ENCODE results near the gene SH3GL1.
A peak's percentile ranks its signal among the peaks of the same experiment; 100 is the strongest.

SH3GL1 gene

DNA sequence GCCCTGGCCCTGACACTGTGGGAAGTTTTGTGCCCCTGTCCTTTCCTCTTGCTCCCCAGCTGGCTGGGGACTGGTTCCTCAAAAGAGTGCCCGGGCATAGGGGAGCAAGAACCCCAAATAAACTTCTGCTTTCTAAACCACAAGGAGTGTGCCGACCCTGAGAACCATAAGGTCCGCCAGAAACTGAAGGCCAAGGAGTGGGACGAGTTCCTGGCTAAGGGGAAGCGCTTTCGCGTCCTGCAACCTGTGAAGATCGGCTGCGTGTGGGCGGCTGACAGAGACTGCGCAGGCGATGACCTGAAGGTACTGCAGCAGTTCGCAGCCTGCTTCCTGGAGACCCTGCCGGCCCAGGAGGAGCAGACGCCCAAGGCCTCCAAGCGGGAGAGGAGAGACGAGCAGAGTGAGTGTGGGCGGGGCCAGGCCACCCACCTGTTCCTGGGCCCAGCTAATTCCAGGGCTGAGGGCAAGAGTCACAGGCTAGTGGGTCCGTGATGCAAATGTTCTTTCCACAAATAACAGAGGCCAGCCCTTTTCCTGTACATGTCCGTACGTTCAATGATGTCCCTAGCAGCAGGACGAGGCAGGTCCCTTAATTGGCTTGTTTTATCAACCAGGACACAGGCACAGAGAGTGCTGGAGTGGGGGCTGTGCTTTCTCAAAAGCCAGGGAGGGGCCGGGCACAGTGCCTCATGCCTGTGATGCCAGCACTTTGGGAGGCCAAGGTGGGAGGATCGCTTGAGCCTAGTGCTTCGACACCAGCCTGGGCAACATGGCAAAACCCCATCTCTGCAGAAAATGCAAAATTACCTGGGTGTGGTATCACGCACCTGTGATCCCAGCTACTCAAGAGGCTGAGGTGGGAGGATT is 31.7 kb upstream of the SH3GL1 start:
- DNase-seq (ENCODE audit: low read depth) = no peak

GRCh38 chr19:4431296-4431695 is 30.9 kb upstream of the SH3GL1 start:
- no peak for DNase-seq (ENCODE audit: low read depth)

DNA sequence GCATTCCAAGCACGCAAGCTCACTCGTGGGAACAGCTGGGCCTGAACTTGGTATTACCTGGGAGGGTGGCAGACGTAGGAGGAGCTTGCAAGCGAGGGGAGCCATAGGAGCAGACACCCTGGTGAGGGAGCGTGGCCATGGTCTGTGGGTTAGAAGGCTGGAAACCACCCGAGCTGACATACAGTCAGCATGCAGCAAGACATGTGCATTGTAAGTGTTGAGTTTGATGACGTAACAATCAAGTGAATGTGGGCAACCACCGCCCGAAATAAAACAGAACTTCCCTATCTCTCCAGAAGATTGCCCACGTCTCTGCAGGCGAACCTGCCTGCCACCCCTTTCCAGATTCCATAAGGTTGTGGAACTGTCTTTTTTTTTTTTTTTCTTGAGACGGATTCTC is 30.4 kb upstream of the SH3GL1 start:
- no peak for DNase-seq (ENCODE audit: low read depth)

- DNase-seq (ENCODE audit: low read depth) = no peak
Measured at GRCh38 chr19:4429771-4430171, 29.4 kb upstream of the SH3GL1 start.

GRCh38 chr19:4429256-4429655 is 28.9 kb upstream of the SH3GL1 start:
- DNase-seq (ENCODE audit: low read depth) = no peak

GRCh38 chr19:4428326-4428975 is 28.1 kb upstream of the SH3GL1 start:
- DNase-seq (ENCODE audit: low read depth) = no peak

GRCh38 chr19:4425537-4425936 is 25.2 kb upstream of the SH3GL1 start:
- DNase-seq (ENCODE audit: low read depth) = no peak

GRCh38 chr19:4423416-4424126 is 23.2 kb upstream of the SH3GL1 start:
- no peak for DNase-seq (ENCODE audit: low read depth)

DNA sequence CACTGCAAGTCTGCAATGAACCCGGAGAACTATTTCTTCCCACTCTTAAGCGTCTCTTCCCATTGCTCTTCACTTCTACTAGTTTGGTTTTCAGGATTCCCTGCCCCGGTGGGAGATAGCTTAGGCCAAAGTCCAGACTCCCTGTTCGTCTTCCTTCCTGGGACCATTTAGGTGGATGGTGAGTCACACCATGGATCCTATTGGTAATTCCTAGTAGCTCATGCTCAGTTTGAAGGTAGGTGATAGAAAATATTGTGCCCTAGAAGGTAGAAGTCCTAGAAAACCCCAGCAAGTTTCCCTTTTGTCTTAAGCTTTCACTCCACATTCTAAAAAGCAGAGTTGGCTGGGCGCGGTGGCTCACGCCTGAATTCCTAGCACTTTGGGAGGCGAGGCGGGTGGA is 15.9 kb upstream of the SH3GL1 start:
- no peak for DNase-seq (ENCODE audit: low read depth)

GRCh38 chr19:4415352-4415751 is 15.0 kb upstream of the SH3GL1 start:
- DNase-seq (ENCODE audit: low read depth) = no peak

- DNase-seq (ENCODE audit: low read depth) = no peak
Measured at GRCh38 chr19:4414800-4415321, 14.5 kb upstream of the SH3GL1 start.

DNA sequence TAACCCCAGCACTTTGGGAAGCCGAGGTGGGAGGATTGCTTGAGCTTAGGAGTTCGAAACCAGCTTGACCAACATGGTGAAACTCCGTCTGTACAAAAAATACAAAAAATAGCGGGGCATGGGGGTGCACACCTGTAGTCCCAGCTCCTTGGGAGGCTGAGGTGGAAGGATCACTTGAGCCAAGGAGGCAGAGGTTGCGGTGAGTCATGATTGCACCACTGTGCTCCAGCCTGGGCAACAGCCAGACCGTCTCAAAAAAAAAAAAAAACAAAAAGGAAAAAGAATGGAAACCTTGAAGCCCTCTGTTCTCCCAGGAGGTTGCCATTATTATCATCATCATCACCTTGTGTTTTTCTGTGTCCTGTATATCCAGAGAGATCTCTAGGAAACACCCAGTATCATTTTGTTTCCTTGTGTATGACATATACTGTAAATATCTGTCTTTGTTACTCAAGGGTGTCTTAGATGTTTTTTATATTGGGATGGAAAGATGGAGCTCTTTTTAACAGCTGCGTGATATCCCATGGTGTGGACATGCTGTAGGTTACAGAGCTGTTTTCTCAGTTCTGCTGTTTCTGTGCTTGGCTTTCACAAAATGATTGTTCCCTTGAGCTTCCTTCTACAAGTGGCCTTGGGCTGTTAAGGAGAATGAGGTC is 13.9 kb upstream of the SH3GL1 start:
- no peak for DNase-seq (ENCODE audit: low read depth)

DNA sequence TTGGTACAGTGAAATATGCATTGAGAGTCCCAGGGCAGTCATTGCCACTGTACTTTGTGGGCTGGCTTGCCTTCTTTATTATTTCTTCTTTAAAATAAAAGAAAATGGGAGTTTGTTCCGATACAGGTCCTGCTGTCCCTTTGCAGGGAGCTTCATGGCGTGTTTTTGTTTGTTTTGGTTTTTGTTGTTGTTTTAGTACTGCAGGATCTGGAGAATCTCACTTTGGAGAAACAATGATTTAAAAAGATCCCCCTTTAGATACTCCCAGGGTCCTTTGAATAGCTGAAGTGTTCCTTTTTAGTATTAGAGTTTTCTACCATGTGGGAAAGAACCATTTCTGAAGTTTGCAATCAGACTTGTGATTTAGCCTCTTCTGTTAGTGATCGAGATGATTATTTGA is 13.2 kb upstream of the SH3GL1 start:
- no peak for DNase-seq (ENCODE audit: low read depth)

GRCh38 chr19:4409123-4409933 is 9.0 kb upstream of the SH3GL1 start:
- no peak for DNase-seq (ENCODE audit: low read depth)

DNA sequence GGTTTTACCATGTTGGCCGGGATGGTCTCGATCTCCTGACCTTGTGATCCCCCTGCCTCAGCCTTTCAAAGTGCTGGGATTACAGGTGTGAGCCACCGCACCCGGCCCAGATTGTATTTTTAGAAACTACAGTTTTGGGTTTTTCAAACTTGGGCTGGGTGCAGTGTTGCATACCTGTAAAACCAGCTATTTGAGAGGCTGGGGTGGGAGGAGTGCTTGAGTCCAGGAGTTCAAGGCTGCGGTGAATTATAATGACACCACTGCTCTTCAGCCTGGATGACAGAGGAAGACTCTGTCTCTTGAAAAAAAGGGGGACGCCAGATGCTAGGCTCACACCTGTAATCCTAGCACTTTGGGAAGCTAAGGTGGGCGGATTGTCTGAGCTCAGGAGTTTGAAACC is 6.3 kb upstream of the SH3GL1 start:
- no peak for DNase-seq (ENCODE audit: low read depth)

- DNase-seq (ENCODE audit: low read depth) = no peak
Measured at GRCh38 chr19:4405977-4406376, 5.6 kb upstream of the SH3GL1 start.

DNA sequence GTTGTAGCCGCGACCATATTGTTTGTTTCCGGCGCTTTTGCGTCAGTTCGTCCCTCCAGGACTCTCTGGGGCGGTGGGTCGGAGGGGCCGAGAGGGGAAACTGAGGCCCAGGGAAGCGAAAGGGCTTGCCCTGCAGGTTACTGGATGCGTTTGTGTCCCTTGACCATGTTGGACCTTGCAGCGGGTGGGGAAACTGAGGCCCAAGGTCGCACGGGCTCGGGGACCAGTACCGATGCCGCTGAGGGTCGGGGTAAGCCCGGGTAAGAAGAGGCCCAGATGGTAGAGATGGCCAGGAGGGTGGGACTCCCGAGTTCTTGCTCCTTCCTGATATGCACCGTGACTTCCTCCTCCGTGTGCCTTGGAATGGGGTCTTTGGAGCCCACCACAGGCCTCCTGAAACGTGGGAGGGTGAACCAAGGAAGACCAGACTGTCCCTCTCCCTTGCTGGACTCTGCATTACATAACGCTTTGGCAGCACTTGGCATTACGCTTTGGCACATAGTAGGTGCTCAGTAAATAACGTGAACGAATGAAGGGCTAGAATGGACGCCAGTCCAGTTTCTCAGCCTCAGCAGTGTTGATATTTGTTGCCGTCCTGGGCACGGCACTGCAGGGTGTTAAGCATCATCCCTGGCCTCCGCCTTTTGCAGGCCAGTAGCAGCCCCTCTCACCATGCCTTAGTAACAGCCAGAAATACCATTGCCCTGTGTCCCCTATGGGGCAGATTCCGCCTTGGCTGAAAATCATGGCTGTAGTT is 2.8 kb upstream of the SH3GL1 start:
- DNase-seq (ENCODE audit: low read depth) = no peak

DNA sequence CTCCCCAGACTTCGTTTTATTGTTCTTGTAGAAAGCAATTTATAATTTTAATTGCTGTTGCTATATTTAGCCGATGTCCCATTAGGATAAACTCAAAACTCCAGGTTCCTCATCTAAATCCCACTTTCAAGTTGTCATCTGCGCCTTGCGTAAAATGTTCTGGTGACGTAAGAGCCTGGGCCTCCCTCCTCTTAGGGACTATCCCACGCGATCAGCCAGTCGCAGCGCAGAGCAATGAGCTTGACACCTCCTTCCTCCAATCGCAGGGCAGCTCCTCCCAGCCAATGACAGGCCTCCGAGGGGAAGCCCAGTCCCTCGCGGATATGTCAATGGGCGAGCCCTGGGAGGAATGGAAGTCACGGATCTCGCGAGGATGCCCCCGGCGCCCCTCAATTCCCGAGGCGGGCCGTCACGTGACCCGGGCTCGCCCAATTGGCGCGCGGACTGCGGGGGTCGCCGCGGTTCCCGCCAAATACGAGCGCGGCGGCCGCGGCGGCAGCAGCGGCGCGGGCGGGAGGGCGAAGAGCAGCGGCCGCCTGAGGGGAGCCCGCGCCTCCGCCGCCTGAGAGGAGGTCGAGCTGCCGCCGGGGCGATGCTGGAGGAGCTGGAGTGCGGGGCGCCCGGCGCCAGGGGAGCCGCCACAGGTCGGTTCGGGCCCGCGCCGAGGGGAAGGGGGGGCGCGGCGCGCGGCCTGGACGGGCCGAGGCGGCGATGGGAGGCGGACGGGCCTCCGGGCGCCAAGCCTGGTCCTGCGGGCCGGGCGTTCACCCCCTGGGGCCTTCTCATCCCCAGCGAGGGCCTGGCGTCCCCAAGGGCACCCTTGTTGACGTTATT is 2.0 kb upstream of the SH3GL1 start, which contains the start of gene CHAF1A:
TSS of gene CHAF1A (plus strand) at position 470 of the 834 bp plus-strand sequence. CDS start at position 593, 123 bp downstream.
- peak; percentile 97 for DNase-seq (ENCODE audit: low read depth)

DNA sequence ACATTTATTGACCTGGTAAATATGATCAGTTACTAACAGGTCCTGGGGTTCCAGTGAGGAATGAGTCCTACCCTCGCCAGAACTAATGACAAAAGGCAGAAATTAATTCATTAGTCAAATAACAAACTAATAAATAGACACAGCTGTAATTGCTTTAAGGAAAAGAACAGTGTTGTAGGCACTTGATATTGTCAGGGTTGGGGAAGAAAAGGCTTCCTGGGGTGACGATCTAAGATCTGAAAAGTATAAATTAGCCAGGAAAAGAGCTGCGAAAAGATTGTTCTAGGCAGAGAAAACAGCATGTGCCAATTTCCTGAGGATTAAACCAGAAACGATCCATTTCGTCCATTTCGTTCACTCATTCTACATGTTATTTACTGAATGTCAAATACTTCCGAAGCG is 1.4 kb upstream of the SH3GL1 start:
- no peak for DNase-seq (ENCODE audit: low read depth)

DNA sequence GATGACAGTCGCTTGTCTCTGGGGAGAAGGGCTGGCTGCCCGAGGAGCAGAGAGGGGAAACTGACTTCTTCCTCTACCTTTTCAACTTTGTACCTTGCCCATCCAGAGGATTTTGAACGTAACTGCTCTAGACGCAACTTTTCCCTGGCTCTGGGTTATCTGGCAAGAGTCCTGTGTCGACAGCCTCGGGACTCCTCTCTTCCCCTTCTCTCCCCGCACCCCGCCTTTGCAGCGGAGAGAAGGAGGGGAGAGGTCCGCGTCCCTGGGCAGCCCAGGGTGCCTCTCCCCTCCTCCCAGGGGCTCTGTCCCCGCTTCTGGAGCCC is 574 bp downstream of the SH3GL1 start:
- DNase-seq (ENCODE audit: low read depth) = no peak

Measured in stimulated activated CD8-positive, alpha-beta memory T cell treated with anti-CD3 and anti-CD28 coated beads, Interleukin-15, amount 100 ng/mL, for 24 hours (primary cell).